ENCODE measurements around the gene SYNDIG1.

DNA sequence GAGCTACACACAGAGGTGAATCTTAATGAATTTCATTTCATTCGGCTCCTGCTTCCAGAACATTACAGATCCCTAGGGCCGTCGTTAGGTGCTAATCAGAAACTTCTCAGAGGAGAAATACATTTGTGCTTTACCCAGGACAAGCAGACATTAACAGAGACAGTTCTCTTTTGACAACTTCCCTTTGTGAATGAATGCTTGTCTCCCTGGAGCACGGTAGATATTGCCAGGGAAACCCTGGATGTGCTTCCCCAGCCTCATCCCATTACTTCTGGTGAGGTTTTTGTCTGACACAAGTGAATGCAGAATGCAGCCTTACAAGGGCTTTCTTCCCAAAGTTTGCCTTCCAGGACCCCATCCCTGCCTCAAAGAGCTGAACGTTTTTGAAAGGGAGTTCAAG is 105.4 kb downstream of the SYNDIG1 start:
- TF ChIP-seq, protein P1, sequence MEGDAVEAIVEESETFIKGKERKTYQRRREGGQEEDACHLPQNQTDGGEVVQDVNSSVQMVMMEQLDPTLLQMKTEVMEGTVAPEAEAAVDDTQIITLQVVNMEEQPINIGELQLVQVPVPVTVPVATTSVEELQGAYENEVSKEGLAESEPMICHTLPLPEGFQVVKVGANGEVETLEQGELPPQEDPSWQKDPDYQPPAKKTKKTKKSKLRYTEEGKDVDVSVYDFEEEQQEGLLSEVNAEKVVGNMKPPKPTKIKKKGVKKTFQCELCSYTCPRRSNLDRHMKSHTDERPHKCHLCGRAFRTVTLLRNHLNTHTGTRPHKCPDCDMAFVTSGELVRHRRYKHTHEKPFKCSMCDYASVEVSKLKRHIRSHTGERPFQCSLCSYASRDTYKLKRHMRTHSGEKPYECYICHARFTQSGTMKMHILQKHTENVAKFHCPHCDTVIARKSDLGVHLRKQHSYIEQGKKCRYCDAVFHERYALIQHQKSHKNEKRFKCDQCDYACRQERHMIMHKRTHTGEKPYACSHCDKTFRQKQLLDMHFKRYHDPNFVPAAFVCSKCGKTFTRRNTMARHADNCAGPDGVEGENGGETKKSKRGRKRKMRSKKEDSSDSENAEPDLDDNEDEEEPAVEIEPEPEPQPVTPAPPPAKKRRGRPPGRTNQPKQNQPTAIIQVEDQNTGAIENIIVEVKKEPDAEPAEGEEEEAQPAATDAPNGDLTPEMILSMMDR (IDR thresholded peaks at IDR 0.05; ENCODE audit: poor library complexity, severe bottlenecking) = no peak
- TF ChIP-seq TAF1 (IDR thresholded peaks at IDR 0.05; ENCODE audit: low read depth) (no peak), MXI1 (conservative IDR thresholded peaks at IDR 0.05; ENCODE audit: poor library complexity, severe bottlenecking) (no peak), EP300 (conservative IDR thresholded peaks at IDR 0.05; ENCODE audit: poor library complexity, severe bottlenecking) (no peak), POLR2AphosphoS5 (IDR thresholded peaks at IDR 0.05) (no peak), SMC3 (conservative IDR thresholded peaks at IDR 0.05; ENCODE audit: poor library complexity) (no peak), EZH2 (IDR thresholded peaks at IDR 0.05; ENCODE audit: borderline replicate concordance, insufficient read depth, low read length, poor library complexity, severe bottlenecking) (no peak), RAD21 (conservative IDR thresholded peaks at IDR 0.05) (no peak)
- TF ChIP-seq, protein P2, sequence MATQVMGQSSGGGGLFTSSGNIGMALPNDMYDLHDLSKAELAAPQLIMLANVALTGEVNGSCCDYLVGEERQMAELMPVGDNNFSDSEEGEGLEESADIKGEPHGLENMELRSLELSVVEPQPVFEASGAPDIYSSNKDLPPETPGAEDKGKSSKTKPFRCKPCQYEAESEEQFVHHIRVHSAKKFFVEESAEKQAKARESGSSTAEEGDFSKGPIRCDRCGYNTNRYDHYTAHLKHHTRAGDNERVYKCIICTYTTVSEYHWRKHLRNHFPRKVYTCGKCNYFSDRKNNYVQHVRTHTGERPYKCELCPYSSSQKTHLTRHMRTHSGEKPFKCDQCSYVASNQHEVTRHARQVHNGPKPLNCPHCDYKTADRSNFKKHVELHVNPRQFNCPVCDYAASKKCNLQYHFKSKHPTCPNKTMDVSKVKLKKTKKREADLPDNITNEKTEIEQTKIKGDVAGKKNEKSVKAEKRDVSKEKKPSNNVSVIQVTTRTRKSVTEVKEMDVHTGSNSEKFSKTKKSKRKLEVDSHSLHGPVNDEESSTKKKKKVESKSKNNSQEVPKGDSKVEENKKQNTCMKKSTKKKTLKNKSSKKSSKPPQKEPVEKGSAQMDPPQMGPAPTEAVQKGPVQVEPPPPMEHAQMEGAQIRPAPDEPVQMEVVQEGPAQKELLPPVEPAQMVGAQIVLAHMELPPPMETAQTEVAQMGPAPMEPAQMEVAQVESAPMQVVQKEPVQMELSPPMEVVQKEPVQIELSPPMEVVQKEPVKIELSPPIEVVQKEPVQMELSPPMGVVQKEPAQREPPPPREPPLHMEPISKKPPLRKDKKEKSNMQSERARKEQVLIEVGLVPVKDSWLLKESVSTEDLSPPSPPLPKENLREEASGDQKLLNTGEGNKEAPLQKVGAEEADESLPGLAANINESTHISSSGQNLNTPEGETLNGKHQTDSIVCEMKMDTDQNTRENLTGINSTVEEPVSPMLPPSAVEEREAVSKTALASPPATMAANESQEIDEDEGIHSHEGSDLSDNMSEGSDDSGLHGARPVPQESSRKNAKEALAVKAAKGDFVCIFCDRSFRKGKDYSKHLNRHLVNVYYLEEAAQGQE (IDR thresholded peaks at IDR 0.05; ENCODE audit: borderline replicate concordance) = no peak
